ENCODE data around the gene SLC35G3.

The SLC35G3 gene

DNA sequence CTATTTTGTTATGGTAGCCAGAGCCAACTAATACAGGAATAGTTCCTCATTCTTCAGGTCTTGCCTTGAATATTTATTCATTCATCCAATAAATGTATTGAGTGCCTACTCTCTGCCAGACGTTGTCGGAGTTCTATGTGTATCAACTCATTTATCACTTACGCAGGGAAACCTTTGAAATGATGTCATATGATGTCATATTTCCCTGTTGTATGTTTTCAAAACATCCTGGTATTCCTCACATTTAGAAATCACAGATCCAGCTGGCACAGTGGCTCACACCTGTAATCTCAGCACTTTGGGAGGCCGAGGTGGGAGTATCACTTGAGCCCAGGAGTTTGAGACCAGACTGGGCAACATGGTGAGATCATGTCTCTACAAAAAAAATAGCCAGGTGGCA, 49.4 kb downstream of the SLC35G3 start:
- TF ChIP-seq, protein P1, sequence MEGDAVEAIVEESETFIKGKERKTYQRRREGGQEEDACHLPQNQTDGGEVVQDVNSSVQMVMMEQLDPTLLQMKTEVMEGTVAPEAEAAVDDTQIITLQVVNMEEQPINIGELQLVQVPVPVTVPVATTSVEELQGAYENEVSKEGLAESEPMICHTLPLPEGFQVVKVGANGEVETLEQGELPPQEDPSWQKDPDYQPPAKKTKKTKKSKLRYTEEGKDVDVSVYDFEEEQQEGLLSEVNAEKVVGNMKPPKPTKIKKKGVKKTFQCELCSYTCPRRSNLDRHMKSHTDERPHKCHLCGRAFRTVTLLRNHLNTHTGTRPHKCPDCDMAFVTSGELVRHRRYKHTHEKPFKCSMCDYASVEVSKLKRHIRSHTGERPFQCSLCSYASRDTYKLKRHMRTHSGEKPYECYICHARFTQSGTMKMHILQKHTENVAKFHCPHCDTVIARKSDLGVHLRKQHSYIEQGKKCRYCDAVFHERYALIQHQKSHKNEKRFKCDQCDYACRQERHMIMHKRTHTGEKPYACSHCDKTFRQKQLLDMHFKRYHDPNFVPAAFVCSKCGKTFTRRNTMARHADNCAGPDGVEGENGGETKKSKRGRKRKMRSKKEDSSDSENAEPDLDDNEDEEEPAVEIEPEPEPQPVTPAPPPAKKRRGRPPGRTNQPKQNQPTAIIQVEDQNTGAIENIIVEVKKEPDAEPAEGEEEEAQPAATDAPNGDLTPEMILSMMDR (IDR thresholded peaks at IDR 0.05; ENCODE audit: low read depth, low read length), result no peak
- no peak overlapping the region for H3K4me3 ChIP-seq (ENCODE audit: low read depth, low read length)

All from WI38 (cell line).